HG03439 (cell line): ENCODE measurements around the gene SLC8A3.

Source experiments
- ATAC-seq: cut with Tn5 transposase; IDR thresholded peaks from one replicate; pipeline ENCODE4 v1.9.1; 2021; ENCODE audit warnings: mild to moderate bottlenecking, moderate library complexity; ENCODE audit not compliant: unreplicated experiment

SLC8A3 gene

DNA sequence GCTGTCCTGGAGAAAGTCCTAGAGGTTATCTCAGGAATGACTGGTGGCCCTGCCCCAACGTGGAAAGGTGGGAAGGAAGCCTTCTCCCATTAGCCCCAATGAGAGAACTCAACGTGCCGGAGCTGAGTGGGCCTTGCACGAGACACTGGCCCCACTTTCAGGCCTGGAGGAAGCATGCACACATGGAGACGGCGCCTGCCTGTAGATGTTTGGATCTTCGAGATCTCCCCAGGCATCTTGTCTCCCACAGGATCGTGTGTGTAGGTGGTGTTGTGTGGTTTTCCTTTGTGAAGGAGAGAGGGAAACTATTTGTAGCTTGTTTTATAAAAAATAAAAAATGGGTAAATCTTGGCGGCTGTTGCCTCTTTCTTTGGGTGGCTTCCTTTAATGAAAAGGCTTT lies 156.7 kb downstream of the SLC8A3 start:
- no peak for ATAC-seq

DNA sequence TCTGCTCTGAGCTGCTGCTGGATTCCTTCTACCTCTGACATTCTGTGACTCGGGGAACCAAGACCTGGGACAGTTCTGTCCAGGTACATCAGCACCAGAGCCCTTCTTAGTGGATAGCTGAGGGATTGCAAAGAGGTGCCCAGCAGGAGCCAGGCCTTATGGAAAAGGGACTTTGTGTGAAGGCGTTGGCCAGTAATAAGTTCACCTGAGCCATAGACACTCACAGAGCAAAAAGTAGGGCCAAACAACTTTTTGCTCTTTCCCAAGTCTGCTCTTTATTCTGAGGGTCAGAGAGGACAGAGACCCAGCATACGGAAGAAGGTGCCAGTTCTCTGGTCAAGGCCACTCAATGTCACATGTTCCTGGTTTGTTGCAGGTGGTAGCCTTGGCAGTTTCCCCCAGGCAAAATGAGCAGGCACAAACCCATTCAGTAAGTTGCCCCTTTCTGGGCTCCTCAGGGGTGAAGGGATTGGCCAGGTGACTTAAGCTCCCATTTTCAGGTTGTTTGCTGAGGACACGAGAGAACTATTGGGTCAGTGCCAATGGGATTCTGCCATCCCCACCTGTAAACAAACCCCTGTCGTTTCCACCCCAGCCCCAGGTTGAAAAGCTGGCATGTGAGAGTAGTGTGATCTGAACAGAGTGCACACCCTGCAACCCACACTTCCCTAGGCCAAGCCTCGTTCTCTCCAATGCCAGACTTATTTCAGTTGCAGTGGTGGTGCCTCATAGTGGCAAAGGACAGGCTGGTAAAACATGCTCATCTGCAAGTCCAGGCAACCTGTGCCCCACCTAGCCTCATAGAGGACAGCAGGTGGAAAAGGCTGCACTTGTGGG lies 159.2 kb downstream of the SLC8A3 start:
- no peak for ATAC-seq

DNA sequence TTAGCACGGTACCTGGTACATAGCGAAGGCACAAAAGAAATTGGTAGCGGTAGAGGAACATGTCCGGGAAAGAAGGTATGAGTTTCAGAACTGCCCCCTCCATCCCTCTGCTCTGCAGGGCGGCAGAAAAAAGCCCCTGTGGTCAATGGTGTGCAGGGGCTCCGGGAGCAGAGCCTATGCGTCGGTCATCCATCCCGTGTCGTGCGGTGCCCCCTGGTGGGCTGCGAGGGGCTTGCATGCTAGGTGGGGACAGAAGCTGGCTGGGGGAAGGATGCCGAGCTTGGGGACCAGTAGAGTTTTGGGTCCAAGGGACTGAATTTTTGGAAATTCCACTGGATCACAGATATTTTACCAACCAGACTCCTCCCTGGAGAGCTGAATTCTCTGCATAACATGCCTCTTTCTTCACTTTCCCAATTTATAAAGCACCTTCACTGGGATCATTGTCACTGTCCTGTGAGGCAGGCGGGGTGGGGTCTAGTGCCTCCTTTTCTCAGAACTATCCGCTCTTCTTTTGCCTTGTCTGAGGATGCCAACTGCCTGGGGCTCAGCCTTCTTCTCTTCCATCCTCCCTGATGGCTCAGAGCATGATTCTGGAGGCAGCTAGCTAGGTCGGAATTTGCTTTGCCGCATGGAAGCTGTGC lies 160.8 kb downstream of the SLC8A3 start:
- no peak for ATAC-seq

DNA sequence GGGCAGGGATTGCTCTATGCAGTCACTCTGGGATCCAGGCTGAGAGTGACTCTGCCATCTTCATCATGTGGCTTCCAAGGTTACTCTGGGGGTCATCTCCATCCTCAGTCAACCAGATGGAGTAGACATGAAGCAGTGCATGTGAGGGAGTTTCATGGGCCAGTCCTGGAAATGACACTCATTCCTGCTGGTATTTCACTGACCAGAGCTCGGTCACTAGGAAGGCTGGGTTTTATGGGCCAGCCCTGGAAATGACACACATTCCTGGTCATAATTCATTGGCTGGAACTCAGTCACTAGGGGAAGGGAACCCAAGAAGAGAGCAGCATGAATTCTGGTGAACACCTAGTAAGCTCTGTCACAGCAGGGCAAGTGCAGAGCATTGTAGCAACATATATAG lies 164.9 kb downstream of the SLC8A3 start:
- no peak for ATAC-seq

DNA sequence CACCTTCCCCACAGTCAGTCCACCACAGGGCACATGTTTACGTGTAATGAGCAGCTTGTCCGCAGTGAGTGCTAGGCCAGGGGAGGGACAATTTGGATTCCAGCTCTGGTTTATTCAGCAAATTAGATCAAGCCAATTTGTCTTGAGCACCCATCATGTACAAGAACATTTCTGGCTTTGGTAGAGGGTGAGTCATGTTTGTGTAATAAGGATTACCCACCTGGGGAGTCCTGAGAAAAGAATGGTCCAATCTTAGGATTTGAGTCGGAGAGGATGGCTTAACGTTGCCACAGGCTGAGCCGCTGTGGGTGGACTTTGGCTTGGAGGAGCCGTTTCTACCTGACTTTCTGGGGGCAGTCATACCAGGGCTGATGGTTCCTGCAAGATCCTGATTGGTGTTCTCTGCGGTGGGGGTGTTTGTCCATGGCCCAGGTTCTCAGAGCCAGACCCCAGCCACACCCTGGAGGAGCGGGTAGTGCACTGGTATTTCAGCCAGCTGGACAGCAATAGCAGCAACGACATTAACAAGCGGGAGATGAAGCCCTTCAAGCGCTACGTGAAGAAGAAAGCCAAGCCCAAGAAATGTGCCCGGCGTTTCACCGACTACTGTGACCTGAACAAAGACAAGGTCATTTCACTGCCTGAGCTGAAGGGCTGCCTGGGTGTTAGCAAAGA lies 165.8 kb downstream of the SLC8A3 start:
- ATAC-seq = no peak

DNA sequence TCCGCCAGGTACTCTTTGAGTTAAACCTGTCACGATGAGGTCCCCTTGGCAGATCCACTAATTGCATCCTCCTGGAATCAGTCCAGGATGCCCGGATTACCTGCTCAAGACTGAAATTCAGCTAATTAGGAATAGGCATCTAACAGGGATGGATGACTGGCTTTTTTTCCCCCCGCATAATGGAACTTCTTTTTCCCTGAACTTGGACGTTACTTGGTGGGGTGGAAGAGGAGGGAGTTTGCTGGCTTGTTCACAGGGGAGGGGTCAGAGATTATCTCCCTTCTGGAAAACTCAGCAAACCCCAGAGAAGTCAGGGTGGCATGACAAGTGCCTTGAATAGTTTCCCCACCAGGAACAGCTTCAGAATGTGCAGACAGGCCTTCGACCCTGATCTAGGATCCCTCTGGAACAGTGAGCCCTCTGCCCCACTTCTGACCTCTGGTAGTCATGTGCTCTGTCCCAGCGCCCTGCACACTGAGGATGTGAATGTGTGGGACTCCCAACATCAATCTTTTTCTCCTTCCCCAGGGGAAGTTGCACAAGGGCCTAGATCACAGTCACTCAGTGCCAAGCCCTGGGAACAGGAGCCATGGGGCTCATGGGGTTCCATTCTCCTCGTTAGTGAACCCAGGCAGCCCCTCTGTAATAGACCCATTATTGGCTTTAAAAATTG lies 167.1 kb downstream of the SLC8A3 start:
- ATAC-seq = no peak

DNA sequence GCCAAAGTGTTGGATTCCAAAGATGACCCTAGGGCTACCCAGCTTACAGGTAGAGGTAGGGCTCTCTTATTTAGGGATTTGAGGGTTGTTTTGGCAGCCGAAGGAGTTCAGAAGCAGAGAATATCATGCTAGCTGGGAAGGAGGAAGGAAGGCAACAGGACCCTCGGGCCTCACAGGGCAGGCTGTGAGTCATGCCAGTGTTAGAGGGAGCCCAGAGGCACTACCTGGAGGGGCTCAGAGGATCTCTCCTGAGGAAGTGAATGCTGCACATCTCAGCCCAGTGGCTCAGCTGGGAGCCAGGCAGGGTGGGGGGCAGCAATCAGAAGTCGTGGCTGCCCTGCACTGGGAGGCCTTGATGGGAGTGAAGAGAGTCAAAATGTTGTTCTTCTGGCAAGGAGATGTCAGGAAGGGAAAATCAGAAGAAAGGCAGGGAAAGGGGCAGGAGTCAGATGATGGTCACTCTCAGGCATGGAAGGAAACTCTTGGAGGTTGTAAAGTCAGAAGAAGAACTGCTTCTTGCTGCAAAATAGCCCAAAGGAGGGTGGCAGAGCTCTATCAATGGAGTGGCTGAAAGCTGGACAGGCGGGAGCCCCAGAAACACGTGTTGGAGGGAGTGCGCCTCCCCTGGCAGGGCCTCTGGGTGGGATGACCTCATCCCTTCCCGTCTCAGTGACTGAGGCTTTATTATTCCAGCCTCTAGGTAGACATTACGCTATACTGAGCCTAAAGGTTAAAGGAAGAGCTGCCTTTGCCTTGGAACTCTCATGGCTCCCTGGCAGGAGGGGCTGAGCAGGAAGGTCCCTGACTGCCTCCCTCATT lies 168.2 kb downstream of the SLC8A3 start:
- no peak for ATAC-seq

DNA sequence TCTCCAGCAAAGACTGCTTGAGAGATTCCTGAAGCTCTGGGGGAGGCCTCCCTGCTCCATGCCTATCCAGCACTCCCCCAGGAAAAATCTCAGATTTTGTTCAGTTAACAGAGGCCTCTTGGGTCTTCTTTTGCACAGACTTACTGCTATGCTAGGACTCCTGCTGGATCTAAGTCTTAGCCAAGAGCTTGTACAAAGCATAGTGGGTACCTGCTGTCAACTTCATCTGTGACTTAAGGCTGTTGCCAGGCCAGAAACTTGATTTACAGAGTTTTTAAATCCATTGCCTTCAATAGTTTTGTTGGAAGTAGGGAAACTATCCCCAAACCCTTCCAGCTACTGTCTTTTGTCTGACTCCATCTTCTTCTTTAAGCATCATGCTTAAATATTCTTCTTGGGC lies 169.1 kb downstream of the SLC8A3 start:
- ATAC-seq = no peak

DNA sequence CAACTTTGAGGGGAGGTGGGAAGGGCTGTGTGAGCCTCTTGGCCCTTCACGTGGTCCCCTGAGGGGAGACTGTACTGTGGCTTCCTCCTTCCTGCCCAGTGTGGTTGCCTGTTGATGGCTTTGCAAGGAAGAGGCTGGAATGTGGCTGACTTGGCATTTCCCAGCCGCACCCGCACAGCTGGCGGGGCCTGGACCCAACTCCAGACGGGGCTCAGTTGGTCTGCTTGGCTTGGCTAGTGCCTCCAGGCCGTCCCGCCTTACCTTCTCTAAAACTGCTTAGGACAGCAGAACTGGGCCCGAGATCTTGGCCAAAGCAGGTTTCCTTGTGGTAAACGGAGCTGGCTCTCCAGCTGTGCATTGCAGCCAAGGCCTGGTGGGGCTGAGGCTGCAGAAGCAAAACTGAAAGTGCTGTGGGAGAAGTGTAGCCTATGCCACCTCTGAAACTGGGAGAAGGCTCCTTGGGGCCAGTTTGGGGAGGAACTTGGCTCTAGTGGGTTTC lies 170.0 kb downstream of the SLC8A3 start:
- ATAC-seq = no peak

DNA sequence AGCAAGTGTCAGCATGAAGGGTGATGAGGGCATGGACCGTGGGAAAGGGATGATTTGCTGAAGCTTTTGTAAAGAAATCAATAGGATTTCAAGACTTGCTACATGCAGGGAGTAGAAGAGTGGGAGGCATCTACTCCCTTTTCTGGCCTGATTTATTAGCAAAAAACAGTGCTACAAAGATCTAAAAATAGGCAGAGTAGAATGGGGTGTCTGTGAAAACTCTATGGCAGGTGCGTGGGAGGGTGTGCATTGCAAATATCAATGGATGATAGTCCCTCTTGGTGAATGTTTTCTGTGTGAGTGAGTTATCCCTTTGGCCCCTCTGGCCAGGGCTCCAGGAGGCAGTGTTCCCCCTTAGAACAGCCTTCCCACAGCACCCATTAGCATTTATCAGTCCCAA lies 170.5 kb downstream of the SLC8A3 start:
- no peak for ATAC-seq

DNA sequence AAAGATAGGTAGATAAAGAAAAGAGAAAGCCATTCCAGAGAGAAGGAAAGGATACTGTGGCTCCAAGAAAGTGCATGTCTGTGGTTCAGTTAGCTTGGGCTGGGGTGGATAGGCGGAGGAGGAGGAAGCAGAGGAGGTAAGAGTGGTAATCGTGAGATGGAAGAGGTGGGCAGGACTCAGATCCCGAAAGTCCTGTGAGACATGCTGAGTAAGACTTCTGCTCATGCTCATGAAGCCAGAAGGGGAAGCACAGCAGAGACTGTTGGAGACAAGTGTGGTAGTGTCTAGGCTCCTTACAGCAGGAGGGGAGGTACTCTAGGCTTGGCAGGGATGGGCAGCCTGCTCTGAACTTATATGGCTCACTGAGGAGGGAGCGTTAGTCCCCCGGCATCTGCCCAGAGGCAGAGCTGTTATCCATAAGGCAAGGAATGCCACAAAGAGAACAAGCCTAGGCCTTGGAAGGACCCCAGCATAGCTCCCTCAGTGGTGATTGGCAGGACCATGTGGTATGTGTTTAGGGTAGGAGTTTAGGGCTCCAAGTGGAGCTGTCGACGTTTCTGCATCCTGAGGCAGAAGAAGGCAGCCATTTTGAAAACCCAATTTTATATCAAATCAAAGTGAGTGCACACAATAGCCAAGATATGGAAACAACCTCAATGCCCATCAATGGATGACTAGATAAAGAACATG lies 174.2 kb downstream of the SLC8A3 start:
- no peak for ATAC-seq

DNA sequence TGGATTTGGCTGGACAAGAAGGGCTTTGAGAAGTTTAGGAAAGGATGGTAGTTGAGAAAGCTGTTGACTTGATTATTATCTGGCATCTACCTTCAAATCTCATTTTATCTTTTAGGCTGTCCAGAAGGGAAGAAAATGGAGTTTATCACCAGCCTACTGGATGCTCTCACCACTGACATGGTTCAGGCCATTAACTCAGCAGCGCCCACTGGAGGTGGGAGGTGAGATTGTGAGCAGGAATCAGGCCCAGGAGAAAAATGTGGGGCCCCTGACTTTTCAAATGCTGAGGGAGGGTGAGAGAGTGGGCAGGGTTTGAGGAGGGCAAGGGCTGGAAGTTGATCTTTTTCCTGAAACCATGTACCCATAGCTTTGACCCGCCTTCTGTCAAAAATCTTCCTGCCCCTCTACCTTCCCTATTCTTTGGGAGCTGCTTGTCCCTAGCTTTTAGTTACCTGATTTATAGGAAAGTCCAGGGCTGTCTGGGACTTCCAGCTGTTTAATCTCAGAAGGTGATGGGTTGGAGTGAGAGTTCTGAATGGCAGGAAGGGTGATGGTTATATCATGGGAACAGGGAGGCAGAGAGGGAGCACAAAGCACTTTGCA lies 175.4 kb downstream of the SLC8A3 start:
- ATAC-seq = no peak

DNA sequence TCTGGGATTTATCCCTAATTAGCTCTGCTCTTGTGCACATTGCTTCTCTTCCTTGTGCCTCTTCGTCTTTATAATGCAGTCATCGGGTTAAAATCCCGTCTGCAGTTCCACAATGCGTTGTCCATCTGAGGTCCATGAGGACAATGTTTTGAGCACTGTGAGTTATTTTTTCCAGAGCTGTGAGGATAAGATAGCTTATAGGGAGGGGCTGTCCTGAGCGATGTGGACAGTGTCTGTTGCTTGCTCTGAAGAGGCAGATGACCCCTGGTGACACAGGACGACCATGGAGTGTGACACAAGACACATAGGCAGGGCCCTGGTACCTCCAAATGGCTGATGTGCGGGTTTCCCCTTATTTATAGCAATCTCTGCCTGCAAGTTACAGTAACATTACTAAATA lies 177.0 kb downstream of the SLC8A3 start:
- no peak for ATAC-seq

DNA sequence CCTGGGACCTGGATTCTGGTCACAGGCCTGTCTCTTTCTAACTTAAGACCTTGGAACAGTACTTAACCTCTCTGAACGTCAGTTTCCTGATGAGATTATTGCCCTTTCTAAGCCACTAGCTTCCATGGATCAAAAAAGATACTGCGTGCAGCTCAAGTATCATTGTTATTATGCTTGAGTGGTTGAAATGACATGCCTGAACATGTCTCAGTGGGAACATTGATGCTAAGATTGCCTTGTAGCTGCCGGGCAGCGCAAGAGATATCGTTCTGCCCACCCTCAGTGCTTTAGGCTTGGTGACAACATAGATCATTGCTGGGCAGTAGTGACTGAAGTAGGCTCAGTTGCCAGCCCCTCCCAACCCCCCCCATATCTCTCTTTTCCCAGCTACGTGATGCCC lies 177.7 kb downstream of the SLC8A3 start:
- ATAC-seq = no peak

DNA sequence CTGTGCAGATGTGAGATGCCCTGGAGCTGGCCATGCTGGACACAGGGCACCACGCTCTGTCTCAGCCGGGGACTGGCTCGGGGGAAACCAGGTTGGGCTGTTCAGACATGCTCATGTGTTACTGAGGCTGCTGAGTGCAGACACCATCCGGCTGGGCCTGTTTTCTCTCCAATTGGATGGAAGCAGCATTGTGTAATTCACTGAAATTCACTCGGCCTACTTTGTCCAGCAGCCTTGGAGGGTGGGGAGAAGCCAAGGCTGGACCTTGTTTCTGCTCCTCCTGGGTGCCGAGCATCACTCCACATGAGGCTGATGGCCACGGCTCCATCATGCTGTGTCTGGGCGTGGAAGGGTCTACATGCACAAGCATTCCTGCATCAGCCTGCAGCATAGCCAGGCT lies 178.8 kb downstream of the SLC8A3 start:
- ATAC-seq = no peak

DNA sequence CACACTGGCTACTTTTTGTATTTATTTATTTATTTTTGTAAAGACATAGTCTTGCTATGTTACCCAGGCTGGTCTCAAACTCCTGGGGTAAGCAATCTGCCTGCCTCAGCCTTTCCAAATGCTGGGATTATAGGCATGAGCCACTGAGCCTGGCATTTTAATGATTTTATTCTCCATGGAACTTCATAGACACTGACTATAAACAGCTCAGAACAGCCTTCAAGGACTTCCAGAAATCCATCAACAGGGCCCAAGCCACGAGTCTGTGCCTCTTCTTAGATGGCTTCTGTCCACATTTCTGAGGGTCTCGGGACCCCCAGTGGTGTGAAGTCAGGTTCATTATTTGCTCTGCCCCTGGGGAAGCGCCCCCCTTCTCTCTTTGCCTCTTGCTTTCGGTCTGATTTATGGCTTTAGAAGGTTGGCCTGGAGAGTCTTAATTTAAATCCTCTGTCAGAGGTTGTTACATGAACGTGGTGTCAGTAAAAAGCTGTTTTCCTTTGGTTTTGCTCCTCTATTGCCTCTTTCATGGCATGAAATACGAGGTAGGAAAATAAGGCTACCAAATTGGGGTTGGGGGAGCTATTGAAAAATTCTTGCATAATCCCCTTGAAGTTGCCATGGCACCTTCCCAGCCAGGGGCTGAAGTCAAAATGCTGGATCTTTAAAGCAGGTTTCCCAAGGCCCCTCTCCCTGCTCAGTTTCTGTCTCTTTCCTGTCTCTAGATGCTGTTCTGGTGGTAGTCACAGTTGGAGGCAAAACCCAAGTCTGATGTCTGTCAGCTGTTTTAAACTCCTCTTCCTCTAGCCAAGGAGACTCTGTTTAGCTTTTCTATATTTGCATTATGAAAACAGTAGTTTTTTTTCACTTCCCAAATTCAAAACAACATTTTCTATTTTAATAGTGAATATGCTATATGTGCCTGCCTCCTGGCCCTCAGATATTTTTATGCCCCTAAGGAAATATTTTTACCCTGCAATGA lies 180.2 kb downstream of the SLC8A3 start:
- no peak for ATAC-seq

DNA sequence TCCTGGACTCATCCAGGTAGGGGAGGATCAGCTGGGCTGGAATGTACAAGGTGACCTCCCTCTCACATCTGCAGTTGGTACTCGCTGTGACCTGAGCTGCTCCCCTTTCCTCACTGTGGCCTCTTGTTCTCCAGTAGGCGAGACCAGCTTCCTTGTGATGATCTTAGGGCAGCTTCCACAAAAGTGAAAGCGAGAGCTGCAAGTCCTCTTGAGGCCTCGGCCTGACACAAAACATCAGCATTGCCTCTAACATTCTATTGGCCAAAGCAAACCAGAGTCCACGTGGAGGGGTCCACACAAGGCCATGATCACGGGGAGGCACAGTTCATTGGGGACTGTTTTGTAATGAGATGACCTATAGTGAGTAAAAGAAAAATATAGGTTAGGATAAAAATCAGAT lies 182.1 kb downstream of the SLC8A3 start:
- ATAC-seq = no peak

DNA sequence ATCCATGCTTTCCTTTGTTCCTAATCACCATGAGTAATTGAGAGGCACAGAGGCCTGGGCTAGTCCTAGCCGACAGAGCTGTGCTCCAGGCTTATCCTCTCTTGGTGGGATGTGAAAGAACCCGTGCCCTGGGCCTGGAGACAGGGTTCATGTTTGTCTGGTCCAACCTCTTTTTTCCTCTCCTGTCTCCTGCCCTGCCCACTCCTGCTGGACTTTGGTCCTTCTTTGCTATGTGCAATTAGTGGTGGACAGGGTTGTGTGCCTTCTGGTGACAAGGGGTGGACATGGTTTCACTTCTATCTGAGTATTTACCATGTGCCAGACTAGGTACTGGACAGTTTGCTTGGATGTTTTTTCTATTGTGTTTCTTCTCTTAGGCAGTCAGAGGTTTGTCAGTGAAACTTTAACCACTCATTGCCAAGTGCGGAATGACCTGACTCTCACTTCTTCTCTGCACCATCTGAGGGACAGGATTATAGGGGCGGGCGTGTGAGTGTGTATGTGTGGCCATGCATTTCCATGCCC lies 183.4 kb downstream of the SLC8A3 start:
- ATAC-seq = no peak
